ENCODE data around the gene SLC25A13.

SLC25A13 gene

GRCh38 chr7:96075510-96076349 is 246.2 kb downstream of the SLC25A13 start:
- peak; percentile 76 for DNase-seq

GRCh38 chr7:96074871-96075270 is 247.0 kb downstream of the SLC25A13 start:
- DNase-seq = no peak
